Liver (tissue), 3 donors: Measurements from ENCODE around the gene EPX.

Experiments
- NR2F2 ChIP-seq: IDR thresholded peaks from 2 replicates; pipeline ENCODE4 v1.6.1; 2016; ENCODE audit warnings: antibody characterized with exemption
- RAD21 ChIP-seq, 2 donors: IDR thresholded peaks; 2 replicates each; pipeline ENCODE4 v1.6.1; 2016; ENCODE audit warnings: antibody characterized with exemption in 2 of 2, mild to moderate bottlenecking in 2 of 2
- REST ChIP-seq: IDR thresholded peaks from 2 replicates; pipeline ENCODE4 v1.6.1; 2016; ENCODE audit warnings: antibody characterized with exemption, mild to moderate bottlenecking
- SP1 ChIP-seq: IDR thresholded peaks from 2 replicates; pipeline ENCODE4 v1.6.1; 2018; ENCODE audit warnings: antibody characterized with exemption, mild to moderate bottlenecking
- TAF1 ChIP-seq: conservative IDR thresholded peaks from 2 replicates; pipeline ENCODE4 v1.6.1; 2016; ENCODE audit warnings: antibody characterized with exemption, mild to moderate bottlenecking
- YY1 ChIP-seq: IDR thresholded peaks from 2 replicates; pipeline ENCODE4 v1.6.1; 2016; ENCODE audit warnings: antibody characterized with exemption, mild to moderate bottlenecking
- TF ChIP-seq, protein P1 (sequence below): fragments of 150-350 bp; IDR thresholded peaks from 2 replicates; pipeline ENCODE4 v1.5.1; 2017; ENCODE audit warnings: improper control_type of control experiment, low read depth, low read length; ENCODE audit not compliant: missing input control
- donor health status: healthy.
- donor health status: healthy.

- TF ChIP-seq REST (no peak), RAD21 (IDR thresholded peaks at IDR 0.05) (no peak), YY1 (no peak), SP1 (no peak), NR2F2 (no peak), TAF1 (no peak)
- TF ChIP-seq, protein P1, sequence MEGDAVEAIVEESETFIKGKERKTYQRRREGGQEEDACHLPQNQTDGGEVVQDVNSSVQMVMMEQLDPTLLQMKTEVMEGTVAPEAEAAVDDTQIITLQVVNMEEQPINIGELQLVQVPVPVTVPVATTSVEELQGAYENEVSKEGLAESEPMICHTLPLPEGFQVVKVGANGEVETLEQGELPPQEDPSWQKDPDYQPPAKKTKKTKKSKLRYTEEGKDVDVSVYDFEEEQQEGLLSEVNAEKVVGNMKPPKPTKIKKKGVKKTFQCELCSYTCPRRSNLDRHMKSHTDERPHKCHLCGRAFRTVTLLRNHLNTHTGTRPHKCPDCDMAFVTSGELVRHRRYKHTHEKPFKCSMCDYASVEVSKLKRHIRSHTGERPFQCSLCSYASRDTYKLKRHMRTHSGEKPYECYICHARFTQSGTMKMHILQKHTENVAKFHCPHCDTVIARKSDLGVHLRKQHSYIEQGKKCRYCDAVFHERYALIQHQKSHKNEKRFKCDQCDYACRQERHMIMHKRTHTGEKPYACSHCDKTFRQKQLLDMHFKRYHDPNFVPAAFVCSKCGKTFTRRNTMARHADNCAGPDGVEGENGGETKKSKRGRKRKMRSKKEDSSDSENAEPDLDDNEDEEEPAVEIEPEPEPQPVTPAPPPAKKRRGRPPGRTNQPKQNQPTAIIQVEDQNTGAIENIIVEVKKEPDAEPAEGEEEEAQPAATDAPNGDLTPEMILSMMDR: no peak
Measured at GRCh38 chr17:58191241-58191896, 1.2 kb upstream of the EPX start.
